Astrocyte of the spinal cord (primary cell): Measurements from ENCODE around the gene BAIAP2.

Experiments
- DNase-seq: peaks from one replicate; pipeline ENCODE4 v3.0.0; 2011; ENCODE audit warnings: low read depth, low spot score
- H3K4me3 ChIP-seq: 2 replicates; pipeline ENCODE4 v1.5.1; 2011; ENCODE audit warnings: low read depth, mild to moderate bottlenecking, low read length, moderate library complexity
- in situ Hi-C: cut with HindIII; loops from 2 replicates; pipeline ENCODE4 v1.10.0; 2017; ENCODE audit warnings: low sequenced_read_pairs
- TF ChIP-seq, protein P1 (sequence below): IDR thresholded peaks from 2 replicates; pipeline ENCODE4 v1.5.1; 2012; ENCODE audit warnings: low read depth, mild to moderate bottlenecking, low read length, inconsistent platforms

BAIAP2 gene

DNA sequence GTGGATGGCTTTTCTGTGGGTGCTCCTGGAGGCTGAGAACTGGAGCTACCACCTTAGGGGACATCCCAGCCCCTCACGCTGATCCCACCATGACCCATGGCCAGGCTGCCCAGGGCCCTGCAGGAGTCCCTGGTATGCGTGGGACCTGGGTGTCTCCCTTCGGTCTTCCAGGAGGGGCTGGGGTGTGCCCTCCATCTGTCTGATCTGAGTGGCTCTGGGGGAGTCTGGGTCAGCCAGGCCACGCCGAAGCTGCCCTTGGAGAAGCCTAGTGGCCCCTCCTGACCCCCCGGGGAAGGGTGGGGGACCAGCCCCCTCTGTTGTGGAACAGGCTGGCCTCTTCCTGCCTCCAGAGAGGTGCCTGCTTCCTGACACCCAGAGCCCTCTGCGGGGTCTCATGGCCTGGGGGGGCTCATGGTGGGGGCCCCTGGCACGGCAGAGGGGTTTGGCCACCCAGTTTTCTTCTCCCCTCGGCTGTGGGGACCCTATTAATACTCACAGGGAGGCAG is 10.7 kb downstream of the BAIAP2 start:
- H3K4me3 ChIP-seq = no peak overlapping the region
- no peak for DNase-seq
- TF ChIP-seq, protein P1, sequence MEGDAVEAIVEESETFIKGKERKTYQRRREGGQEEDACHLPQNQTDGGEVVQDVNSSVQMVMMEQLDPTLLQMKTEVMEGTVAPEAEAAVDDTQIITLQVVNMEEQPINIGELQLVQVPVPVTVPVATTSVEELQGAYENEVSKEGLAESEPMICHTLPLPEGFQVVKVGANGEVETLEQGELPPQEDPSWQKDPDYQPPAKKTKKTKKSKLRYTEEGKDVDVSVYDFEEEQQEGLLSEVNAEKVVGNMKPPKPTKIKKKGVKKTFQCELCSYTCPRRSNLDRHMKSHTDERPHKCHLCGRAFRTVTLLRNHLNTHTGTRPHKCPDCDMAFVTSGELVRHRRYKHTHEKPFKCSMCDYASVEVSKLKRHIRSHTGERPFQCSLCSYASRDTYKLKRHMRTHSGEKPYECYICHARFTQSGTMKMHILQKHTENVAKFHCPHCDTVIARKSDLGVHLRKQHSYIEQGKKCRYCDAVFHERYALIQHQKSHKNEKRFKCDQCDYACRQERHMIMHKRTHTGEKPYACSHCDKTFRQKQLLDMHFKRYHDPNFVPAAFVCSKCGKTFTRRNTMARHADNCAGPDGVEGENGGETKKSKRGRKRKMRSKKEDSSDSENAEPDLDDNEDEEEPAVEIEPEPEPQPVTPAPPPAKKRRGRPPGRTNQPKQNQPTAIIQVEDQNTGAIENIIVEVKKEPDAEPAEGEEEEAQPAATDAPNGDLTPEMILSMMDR = no peak
- in situ Hi-C loops = no loop called here

DNA sequence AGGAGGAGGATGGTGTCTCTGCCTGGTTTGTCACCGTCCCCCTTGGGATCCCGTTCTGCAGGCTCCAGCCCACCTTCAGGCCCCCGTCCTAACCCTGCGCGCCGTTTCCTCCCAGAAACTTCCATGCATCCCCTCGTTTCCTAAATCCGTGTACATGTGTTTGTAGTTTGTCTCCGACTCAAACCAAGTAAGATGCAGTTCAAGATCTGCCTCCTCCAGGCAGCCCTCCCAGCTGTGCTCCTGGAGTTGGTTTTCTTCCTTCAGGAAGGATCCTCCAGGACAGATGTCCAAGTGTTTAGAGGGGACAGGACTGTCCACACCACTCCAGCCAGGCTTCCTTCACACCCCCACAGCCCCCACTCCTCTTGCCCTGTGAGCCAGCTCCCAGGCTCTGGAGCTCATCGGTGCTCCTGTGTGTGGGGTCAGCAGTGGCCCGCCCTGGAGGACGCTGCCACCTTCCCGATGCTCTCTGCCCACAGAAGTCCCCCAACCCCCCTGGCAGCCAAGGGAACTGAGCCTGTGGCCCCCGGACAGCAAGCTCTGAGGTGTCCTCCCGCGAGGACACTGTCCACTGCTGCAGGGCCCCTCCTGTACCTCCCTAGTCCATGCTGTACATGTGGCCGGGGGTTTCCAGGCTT is 11.3 kb downstream of the BAIAP2 start:
- H3K4me3 ChIP-seq = no peak overlapping the region
- in situ Hi-C loops = no loop called here
- no peak for DNase-seq
- TF ChIP-seq, protein P1 = no peak

DNA sequence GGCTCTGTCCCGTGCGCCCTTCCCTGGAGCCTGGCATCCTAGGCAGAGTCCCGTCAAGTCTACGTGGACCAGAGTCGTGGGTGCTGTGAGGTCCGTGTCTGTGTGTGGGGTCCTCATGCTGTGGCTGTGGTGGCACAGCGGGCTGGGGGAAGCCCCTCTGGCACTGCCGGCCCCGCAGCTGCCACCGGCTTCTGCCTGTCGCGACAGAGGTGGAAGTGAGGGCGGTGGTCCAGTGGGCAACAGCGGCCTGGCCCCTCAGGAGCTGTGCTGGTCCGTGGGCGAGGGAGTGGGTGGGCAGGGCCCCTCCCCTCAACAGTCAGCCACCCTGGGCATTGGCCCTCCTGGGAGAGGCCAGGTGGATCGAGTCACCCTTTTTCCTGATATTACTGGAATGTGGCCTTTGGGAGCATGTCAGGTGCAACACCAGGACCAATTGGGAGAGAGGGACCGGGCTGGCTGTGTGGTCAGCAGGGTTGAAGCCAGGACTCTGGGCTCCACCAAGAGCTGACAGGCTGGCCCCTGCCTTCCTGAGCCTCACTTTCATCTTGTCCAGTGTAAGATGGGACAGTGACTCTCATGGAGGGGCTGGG is 11.9 kb downstream of the BAIAP2 start:
- TF ChIP-seq, protein P1 = no peak
- in situ Hi-C loops = no loop called here
- no peak for DNase-seq
- H3K4me3 ChIP-seq = no peak overlapping the region

DNA sequence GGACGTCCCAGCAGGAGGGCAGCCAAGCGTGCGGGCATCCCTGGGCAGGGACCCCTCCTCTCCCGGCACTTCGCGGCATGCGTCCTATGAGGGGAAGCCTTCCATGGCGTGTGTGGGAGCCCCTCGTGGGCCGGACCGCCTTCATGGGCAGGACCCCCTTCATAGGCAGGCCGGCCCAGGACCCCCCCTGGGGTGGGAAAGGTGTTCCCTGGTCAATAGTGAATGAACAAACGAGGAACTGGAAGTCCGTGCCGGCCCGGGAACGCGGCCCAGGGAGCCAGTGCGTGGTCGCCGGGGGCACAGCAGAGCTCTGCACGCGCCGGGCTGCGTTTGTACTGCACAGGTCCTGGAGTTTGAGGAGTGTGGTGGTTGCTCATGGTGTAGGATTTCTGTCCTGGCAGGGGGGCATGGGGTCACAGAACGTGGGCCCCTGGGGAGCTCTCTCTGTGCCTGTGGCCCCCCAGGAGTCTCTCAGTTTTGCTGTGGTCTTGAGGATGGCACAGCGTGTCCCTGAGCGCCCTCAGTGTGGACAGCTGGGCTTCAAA is 13.9 kb downstream of the BAIAP2 start:
- H3K4me3 ChIP-seq = no peak overlapping the region
- TF ChIP-seq, protein P1 = no peak
- no peak for DNase-seq
- in situ Hi-C loops = no loop called here

DNA sequence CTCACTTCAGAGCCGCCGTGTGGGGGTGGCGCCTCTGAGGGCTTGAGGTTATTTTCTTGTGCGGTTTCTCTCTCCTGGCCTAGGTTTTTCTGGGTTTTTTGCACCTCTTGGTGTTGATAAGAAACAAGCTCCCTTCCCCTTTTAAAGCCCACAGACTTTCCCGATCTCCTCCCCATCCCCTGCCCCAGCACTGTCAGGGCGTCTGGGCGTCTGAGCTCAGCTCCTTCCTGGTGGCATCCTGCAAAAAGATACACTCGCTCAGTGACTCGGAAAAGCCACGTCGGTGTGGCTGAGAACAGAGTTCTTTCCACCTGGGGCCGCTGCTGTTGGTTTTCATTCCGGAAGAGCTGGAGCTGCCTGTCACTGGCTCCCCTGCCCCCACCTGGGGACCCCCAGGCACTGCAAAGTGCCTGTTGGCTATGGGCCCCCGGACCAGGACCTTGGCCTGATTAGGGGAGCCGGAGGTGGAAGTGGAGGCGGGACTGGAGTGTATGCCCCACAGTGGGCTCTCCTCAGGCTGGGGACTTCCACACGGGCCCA is 14.5 kb downstream of the BAIAP2 start:
- in situ Hi-C loops = no loop called here

DNA sequence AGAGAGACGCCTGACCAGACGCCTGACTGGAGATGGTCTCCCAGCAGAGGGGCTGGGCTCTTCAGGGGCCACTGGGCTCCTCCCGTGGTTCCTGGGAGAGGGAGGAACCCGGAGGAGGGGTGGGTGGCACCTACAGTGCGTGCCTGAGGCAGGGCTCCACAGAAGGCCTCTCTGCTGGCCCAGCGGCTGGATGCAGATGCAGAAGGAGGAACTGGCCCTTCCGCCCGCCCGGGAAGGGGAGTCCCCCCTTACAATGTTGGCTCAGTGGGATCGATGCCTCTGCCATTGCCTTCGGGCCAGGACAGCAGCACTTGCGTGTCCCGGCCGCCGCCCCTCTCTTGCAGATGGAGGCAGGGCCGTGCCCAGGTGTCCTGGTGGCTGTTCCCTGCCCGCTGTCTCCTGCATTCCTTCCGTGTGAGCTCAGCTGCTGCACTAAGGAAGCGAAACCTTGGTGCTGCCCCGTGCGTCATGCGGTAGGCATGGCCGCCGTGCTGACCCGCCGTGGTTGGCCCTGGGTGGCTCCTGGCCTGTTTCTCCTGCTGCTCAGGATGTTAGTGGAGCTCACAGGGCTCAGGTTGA is 15.1 kb downstream of the BAIAP2 start:
- peak; percentile 71 for DNase-seq
- in situ Hi-C loops = no loop called here
- TF ChIP-seq, protein P1 = no peak
- no peak overlapping the region for H3K4me3 ChIP-seq

More for the DNA sequence above, 14.5 kb downstream of the BAIAP2 start:
- TF ChIP-seq, protein P1 = no peak
- no peak overlapping the region for H3K4me3 ChIP-seq
- no peak for DNase-seq
